ENCODE data around the gene CBX6. TPM values are rescaled to one million over a fixed set of nuclear protein-coding genes. Genes with fewer than 3 reads are reported as not detected.

The CBX6 gene
- total and polyA plus RNA-seq, 4 experiments from 2014 or later: 4.1 to 88.0 (median 48.0) TPM

- Histone ChIP-seq H3K36me3 (ENCODE audit: insufficient read depth, low read length) (no peaks in the 10 kb centered on the region), H3K4me1 (ENCODE audit: insufficient read depth, low read length) (peaks cover 20% of the 10 kb centered on the region), H3K9me3 (ENCODE audit: control insufficient read depth in 1 of 2, low read length in 2 of 2) (no peaks in the 10 kb centered on the region), H3K4me3 (ENCODE audit: low read length in 2 of 2) (no peak overlapping the region), H3K27ac (ENCODE audit: low read depth, low read length) (no peak overlapping the region), H3K27me3 (ENCODE audit: insufficient read depth, low read length) (peaks cover 9% of the 10 kb centered on the region)
- H3K4me3 Mint-ChIP-seq: peak overlapping the region; percentile 13 to 70 (median 66)
- ChIA-PET CTCF (ENCODE audit: partially characterized antibody) (interaction anchor here (1.1 to 4.1 kb wide), 5 partner anchors 8 to 112 kb away, joined by 3 to 25 read pairs (median 5); no protein-coding TSS in a partner anchor), POLR2A (ENCODE audit: partially characterized antibody) (interaction anchor here (4.0 to 4.7 kb wide), 3 partner anchors 27 to 112 kb away, joined by 24 to 49 read pairs (median 48); partner anchors contain the start of genes CBX6 and SUN2)
- intact Hi-C loops (cut with micrococcal nuclease): no loop called here
- H3K9me3 Mint-ChIP-seq: peaks cover 0 to 1% (median 0%) of the 10 kb centered on the region in 8 donors
- H3K27me3 Mint-ChIP-seq: peaks cover 0 to 9% of the 10 kb centered on the region in 2 donors
- H3K27ac Mint-ChIP-seq: no peak overlapping the region
- peaks cover 0 to 1% of the 10 kb centered on the region in 2 donors for H3K36me3 Mint-ChIP-seq
- no peak for DNase-seq
- H3K4me1 Mint-ChIP-seq: peaks cover 7 to 25% (median 14%) of the 10 kb centered on the region in 4 donors
These were observed 26.8 kb downstream of the CBX6 start for GRCh38 chr22:38845004-38845740.

GRCh38 chr22:38844315-38845003 is 27.6 kb downstream of the CBX6 start:
- no peak for DNase-seq
- Mint-ChIP-seq H3K27me3 (peaks cover 0 to 12% of the 10 kb centered on the region in 2 donors), H3K4me3 (peak overlapping the region; percentile 57 to 77 (median 68)), H3K27ac (no peak overlapping the region), H3K9me3 (peaks cover 0 to under 1% (median 0%) of the 10 kb centered on the region in 8 donors), H3K4me1 (peaks cover 7 to 26% (median 17%) of the 10 kb centered on the region in 4 donors), H3K36me3 (peaks cover 0 to 1% of the 10 kb centered on the region in 2 donors)
- Histone ChIP-seq H3K4me3 (ENCODE audit: low read length in 2 of 2) (peak overlapping the region in 1 of 2 donors; percentile 38), H3K27me3 (ENCODE audit: insufficient read depth, low read length) (peaks cover 9% of the 10 kb centered on the region), H3K9me3 (ENCODE audit: control insufficient read depth in 1 of 2, low read length in 2 of 2) (no peaks in the 10 kb centered on the region), H3K27ac (ENCODE audit: low read depth, low read length) (no peak overlapping the region), H3K4me1 (ENCODE audit: insufficient read depth, low read length) (peaks cover 20% of the 10 kb centered on the region), H3K36me3 (ENCODE audit: insufficient read depth, low read length) (no peaks in the 10 kb centered on the region)
- ChIA-PET CTCF (ENCODE audit: partially characterized antibody) (interaction anchor here (1.1 to 4.1 kb wide), 4 partner anchors 9 to 112 kb away, joined by 3 to 25 read pairs (median 10); no protein-coding TSS in a partner anchor), POLR2A (ENCODE audit: partially characterized antibody) (interaction anchor here (1.4 to 4.7 kb wide), 6 partner anchors 9 to 475 kb away, joined by 3 to 49 read pairs (median 16); partner anchors contain the start of genes CBX6, RPL3 and SUN2)
- intact Hi-C loops (cut with micrococcal nuclease): loop anchor here (5.0 kb wide), 2 partner anchors 87 to 112 kb away; partner anchors contain the start of gene SUN2

DNA sequence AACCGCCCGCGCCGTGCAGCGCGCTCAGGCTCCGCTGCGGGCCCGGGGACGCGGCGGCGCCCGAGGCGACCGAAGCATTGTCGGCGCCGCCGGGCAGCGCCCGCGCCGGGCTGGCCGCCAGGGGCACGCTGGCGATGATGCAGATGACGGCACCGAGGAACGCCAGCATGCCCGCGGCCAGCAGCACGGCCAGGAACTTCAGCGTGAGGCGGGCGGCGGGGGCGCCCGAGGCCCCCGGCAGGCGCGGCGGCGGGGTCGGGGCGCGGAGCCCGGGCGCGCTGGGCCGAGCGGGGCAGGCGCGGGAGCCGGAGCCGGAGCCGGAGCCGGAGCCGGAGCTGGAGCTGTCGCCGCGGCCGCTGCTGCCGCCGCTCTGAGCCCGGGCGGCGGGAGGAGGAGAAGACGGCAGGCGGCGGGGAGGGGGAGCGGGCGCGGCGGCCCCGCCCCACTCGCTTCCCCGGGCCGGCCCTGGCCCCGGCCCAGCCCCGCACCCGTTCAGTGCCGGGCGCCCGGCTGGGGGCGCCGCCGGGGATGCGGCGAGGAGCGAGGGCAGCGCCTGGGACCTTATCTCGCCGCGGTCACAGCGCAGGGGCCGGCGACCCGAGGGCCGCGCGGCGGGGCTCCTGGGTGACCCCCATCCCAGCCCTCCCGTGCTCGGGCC is 28.2 kb downstream of the CBX6 start, which contains the start of gene NPTXR:
Gene NPTXR, minus strand, starts transcription at position 372 of the 658 bp plus-strand sequence.
- H3K4me1 ChIP-seq (ENCODE audit: insufficient read depth, low read length): peaks cover 20% of the 10 kb centered on the region
- H3K9me3 ChIP-seq (ENCODE audit: control insufficient read depth in 1 of 2, low read length in 2 of 2): no peaks in the 10 kb centered on the region
- no peak within 1 kb of the TSS for H3K27ac ChIP-seq (ENCODE audit: low read depth, low read length)
- ChIA-PET CTCF (ENCODE audit: partially characterized antibody) (interaction anchor here (1.0 to 4.1 kb wide), 10 partner anchors 26 to 162 kb away, joined by 3 to 25 read pairs (median 4); partner anchors contain the start of gene TOMM22), POLR2A (ENCODE audit: partially characterized antibody) (interaction anchor here (0.9 to 4.7 kb wide), 11 partner anchors 9 to 476 kb away, joined by 3 to 49 read pairs (median 6); partner anchors contain the start of genes CBX6, RPL3 and SUN2)
- Mint-ChIP-seq H3K27ac (peak within 1 kb of the TSS in 3 of 7 donors; percentile 49 to 88 (median 69)), H3K27me3 (peaks cover 0 to 12% of the 10 kb centered on the region in 2 donors), H3K4me3 (peak within 1 kb of the TSS; percentile 81 to 90 (median 84)), H3K9me3 (no peaks in the 10 kb centered on the region), H3K36me3 (peaks cover 0 to 1% of the 10 kb centered on the region in 2 donors), H3K4me1 (peaks cover 7 to 29% (median 17%) of the 10 kb centered on the region in 4 donors)
- peaks cover 9% of the 10 kb centered on the region for H3K27me3 ChIP-seq (ENCODE audit: insufficient read depth, low read length)
- DNase-seq: peak; percentile 36 to 51 (median 46)
- H3K4me3 ChIP-seq (ENCODE audit: low read length in 2 of 2): peak within 1 kb of the TSS in 1 of 2 donors; percentile 50
- H3K36me3 ChIP-seq (ENCODE audit: insufficient read depth, low read length): no peaks in the 10 kb centered on the region
- intact Hi-C loops (cut with micrococcal nuclease): loop anchor here (1.0 to 5.0 kb wide), 3 partner anchors 49 to 111 kb away; partner anchors contain the start of genes DNAL4 and SUN2

- Mint-ChIP-seq H3K4me3 (peak overlapping the region in 1 of 8 donors; percentile 32), H3K9me3 (no peaks in the 10 kb centered on the region), H3K27ac (peak overlapping the region in 1 of 7 donors; percentile 69), H3K27me3 (peaks cover 0 to 12% of the 10 kb centered on the region in 2 donors), H3K36me3 (peaks cover 0 to 1% of the 10 kb centered on the region in 2 donors), H3K4me1 (peaks cover 7 to 31% (median 17%) of the 10 kb centered on the region in 4 donors)
- POLR2A ChIA-PET (ENCODE audit: partially characterized antibody): interaction anchor here (0.6 to 4.7 kb wide), 13 partner anchors 10 to 476 kb away, joined by 3 to 49 read pairs (median 4); partner anchors contain the start of genes CBX6, RPL3, SUN2 and TOMM22
- no peaks in the 10 kb centered on the region for H3K36me3 ChIP-seq (ENCODE audit: insufficient read depth, low read length)
- DNase-seq: peak; percentile 56 to 66 (median 61)
- peak overlapping the region in 1 of 2 donors; percentile 50 for H3K4me3 ChIP-seq (ENCODE audit: low read length in 2 of 2)
- no peak overlapping the region for H3K27ac ChIP-seq (ENCODE audit: low read depth, low read length)
- peaks cover 9% of the 10 kb centered on the region for H3K27me3 ChIP-seq (ENCODE audit: insufficient read depth, low read length)
- CTCF ChIA-PET (ENCODE audit: partially characterized antibody): interaction anchor here (0.8 to 4.1 kb wide), 11 partner anchors 11 to 162 kb away, joined by 3 to 25 read pairs (median 4); partner anchors contain the start of gene TOMM22
- H3K9me3 ChIP-seq (ENCODE audit: control insufficient read depth in 1 of 2, low read length in 2 of 2): no peaks in the 10 kb centered on the region
- H3K4me1 ChIP-seq (ENCODE audit: insufficient read depth, low read length): peaks cover 20% of the 10 kb centered on the region
- intact Hi-C loops (cut with micrococcal nuclease): loop anchor here (1.0 to 5.0 kb wide), 3 partner anchors 49 to 111 kb away; partner anchors contain the start of genes DNAL4 and SUN2
These were observed 28.8 kb downstream of the CBX6 start for GRCh38 chr22:38843201-38843656.

- ChIA-PET POLR2A (ENCODE audit: partially characterized antibody) (interaction anchor here (0.6 to 4.7 kb wide), 12 partner anchors 11 to 477 kb away, joined by 3 to 49 read pairs (median 5); partner anchors contain the start of genes CBX6, RPL3, SUN2 and TOMM22), CTCF (ENCODE audit: partially characterized antibody) (interaction anchor here (0.8 to 4.1 kb wide), 11 partner anchors 11 to 161 kb away, joined by 3 to 25 read pairs (median 4); partner anchors contain the start of gene TOMM22)
- Mint-ChIP-seq H3K4me3 (peak overlapping the region; percentile 81 to 90 (median 84)), H3K27ac (peak overlapping the region in 5 of 7 donors; percentile 9 to 88 (median 68)), H3K36me3 (peaks cover 0 to 1% of the 10 kb centered on the region in 2 donors), H3K9me3 (no peaks in the 10 kb centered on the region), H3K27me3 (peaks cover 0 to 12% of the 10 kb centered on the region in 2 donors), H3K4me1 (peaks cover 7 to 31% (median 17%) of the 10 kb centered on the region in 4 donors)
- H3K4me1 ChIP-seq (ENCODE audit: insufficient read depth, low read length): peaks cover 20% of the 10 kb centered on the region
- no peak overlapping the region for H3K27ac ChIP-seq (ENCODE audit: low read depth, low read length)
- no peaks in the 10 kb centered on the region for H3K36me3 ChIP-seq (ENCODE audit: insufficient read depth, low read length)
- intact Hi-C loops (cut with micrococcal nuclease): loop anchor here (1.0 to 5.0 kb wide), 3 partner anchors 48 to 110 kb away; partner anchors contain the start of genes DNAL4 and SUN2
- H3K4me3 ChIP-seq (ENCODE audit: low read length in 2 of 2): peak overlapping the region in 1 of 2 donors; percentile 50
- no peaks in the 10 kb centered on the region for H3K9me3 ChIP-seq (ENCODE audit: control insufficient read depth in 1 of 2, low read length in 2 of 2)
- no peak for DNase-seq
- H3K27me3 ChIP-seq (ENCODE audit: insufficient read depth, low read length): peaks cover 9% of the 10 kb centered on the region
These were observed 29.4 kb downstream of the CBX6 start for GRCh38 chr22:38842512-38843200.

Data from CD4-positive, alpha-beta memory T cell (primary cell).